K562 (cell line): ENCODE results near the gene CNNM4. TPM values are rescaled to one million over a fixed set of nuclear protein-coding genes. Genes with fewer than 3 reads are reported as not detected.

Experiments
- AFF1 ChIP-seq, 2 experiments: fragments of 450-650 bp; IDR thresholded peaks; 2 replicates each; pipeline ENCODE4 v1.6.1; 2018; ENCODE audit warnings: mild to moderate bottlenecking in 2 of 2, low read depth in 1 of 2; ENCODE audit not compliant: partially characterized antibody in 2 of 2
- CLOCK ChIP-seq: fragments of 250-450 bp; sonication (Bioruptor Pico); IDR thresholded peaks from 2 replicates; pipeline ENCODE4 v1.4.0; 2020; ENCODE audit warnings: mild to moderate bottlenecking, moderate library complexity, borderline replicate concordance
- DMBX1 ChIP-seq: fragments of 250-450 bp; sonication (Bioruptor Pico); IDR thresholded peaks from 2 replicates; pipeline ENCODE4 v1.8.0; 2022; ENCODE audit warnings: inconsistent platforms, mild to moderate bottlenecking, moderate library complexity, borderline replicate concordance
- EHMT2 ChIP-seq: fragments of 450-650 bp; IDR thresholded peaks from 2 replicates; pipeline ENCODE4 v1.6.1; 2018; ENCODE audit warnings: antibody characterized with exemption
- HMGXB4 ChIP-seq: sonication (generic); formaldehyde crosslinking; IDR thresholded peaks from 2 replicates; pipeline ENCODE4 v1.8.1; 2023; ENCODE audit warnings: mild to moderate bottlenecking, missing genetic modification reagents
- JUND ChIP-seq, 2 experiments: IDR thresholded peaks; 2 replicates in 1 of 2; 3 replicates in 1 of 2; pipeline ENCODE4 v1.6.1; 2011; ENCODE audit warnings: borderline replicate concordance in 2 of 2, low read depth in 2 of 2, low read length in 2 of 2, improper control_type of control experiment in 1 of 2, missing biosample characterization in 1 of 2, missing genetic modification characterization in 1 of 2, missing genetic modification reagents in 1 of 2
- KDM4B ChIP-seq, 2 experiments: fragments of 450-650 bp in 1 of 2; sonication (generic) in 1 of 2; IDR thresholded peaks; 2 replicates each; pipeline ENCODE4 v1.6.1; 2016 to 2017; ENCODE audit warnings: borderline replicate concordance in 2 of 2, antibody characterized with exemption in 1 of 2, low read depth in 1 of 2, mild to moderate bottlenecking in 1 of 2
- MEIS2 ChIP-seq: fragments of 450-650 bp; IDR thresholded peaks from 2 replicates; pipeline ENCODE4 v1.6.1; 2014; ENCODE audit warnings: mild to moderate bottlenecking; ENCODE audit not compliant: partially characterized antibody
- MTA1 ChIP-seq: fragments of 450-650 bp; IDR thresholded peaks from 2 replicates; pipeline ENCODE4 v1.6.1; 2017; ENCODE audit warnings: borderline replicate concordance
- NCOA2 ChIP-seq, 2 experiments: fragments of 450-650 bp; IDR thresholded peaks; 2 replicates each; pipeline ENCODE4 v1.6.1; 2018; ENCODE audit warnings: mild to moderate bottlenecking in 2 of 2, moderate library complexity in 1 of 2; ENCODE audit not compliant: partially characterized antibody in 2 of 2
- NFIX ChIP-seq: fragments of 250-450 bp; sonication (Bioruptor Pico); IDR thresholded peaks from 2 replicates; pipeline ENCODE4 v1.4.0; 2020; ENCODE audit warnings: low read depth, mild to moderate bottlenecking, moderate library complexity
- POLR2A ChIP-seq: fragments of 450-650 bp; conservative IDR thresholded peaks from 2 replicates; pipeline ENCODE4 v1.6.1; 2016
- SAP30 ChIP-seq: fragments of 200-600 bp; sonication (generic); IDR thresholded peaks from 2 replicates; pipeline ENCODE4 v1.6.1; 2012; ENCODE audit warnings: borderline replicate concordance, low read depth, mild to moderate bottlenecking, moderate library complexity, low read length, control low read depth, inconsistent platforms; ENCODE audit not compliant: insufficient read depth, poor library complexity, severe bottlenecking
- SETDB1 ChIP-seq: IDR thresholded peaks from one replicate; pipeline ENCODE4 v1.6.1; 2012; ENCODE audit warnings: low read length, control low read depth, inconsistent platforms
- SMAD2 ChIP-seq: fragments of 150-350 bp; IDR thresholded peaks from 2 replicates; pipeline ENCODE4 v1.6.1; 2014; ENCODE audit warnings: low read depth, mild to moderate bottlenecking, low read length
- TCF15 ChIP-seq: fragments of 250-450 bp; sonication (Bioruptor Pico); IDR thresholded peaks from 2 replicates; pipeline ENCODE4 v1.8.0; 2022; ENCODE audit warnings: moderate library complexity, mild to moderate bottlenecking, inconsistent platforms
- ZNF146 ChIP-seq: IDR thresholded peaks from one replicate; pipeline ENCODE4 v1.6.1; 2018; ENCODE audit warnings: missing compliant biosample characterization; ENCODE audit not compliant: unreplicated experiment
- ZNF780A ChIP-seq: fragments of 250-450 bp; sonication (Bioruptor Pico); IDR thresholded peaks from 2 replicates; pipeline ENCODE4 v1.5.0; 2021; ENCODE audit warnings: mild to moderate bottlenecking
- polyA plus RNA-seq, 8 experiments: library from polyadenylated mRNA; depleted of rRNA in 4 of 8; stranded (reverse) in 5 of 8; unstranded in 3 of 8; fragments of >200 nt; fragmentation: Nextera tagmentation in 2 of 8; fragmentation: Illumina TruSeq in 1 of 8; extraction: Ambion mirVana in 2 of 8; extraction: Trizol in 1 of 8; gene quantifications; 2 replicates each; pipeline versions ENCODE4 v1.2.1 to v1.2.3, GENCODE V29; 2011 to 2014; ENCODE audit warnings: inconsistent platforms in 1 of 8, missing spikeins in 1 of 8
- total RNA-seq, 7 experiments: library from RNA; depleted of rRNA in 6 of 7; stranded (reverse); fragments of >200 nt in 6 of 7; fragmentation: Illumina TruSeq in 2 of 7; extraction: Trizol in 2 of 7; gene quantifications; 2 replicates each; pipeline versions ENCODE4 v1.2.1 to v1.2.3, GENCODE V29; 2011 to 2021; ENCODE audit warnings: low replicate concordance in 1 of 7

CNNM4 gene
- total and polyA plus RNA-seq, 9 of the 15 experiments (the other 6 are each of a cell fraction or from before 2014, with no cell fraction given) = 0.96 to 6.3 (median 2.8) TPM

- TF ChIP-seq AFF1 (IDR thresholded peaks at IDR 0.05; ENCODE audit: low read depth in 1 of 2, partially characterized antibody in 2 of 2) (no peak), CLOCK (no peak), TCF15 (no peak), SMAD2 (no peak), JUND (IDR thresholded peaks at IDR 0.05; ENCODE audit: borderline replicate concordance, low read depth, low read length) (peak; percentile 28; the same call in 1 of the 2 replicates), JUND (tag; IDR thresholded peaks at IDR 0.05; ENCODE audit: borderline replicate concordance, low read depth, low read length) (no peak; the same call in 2 of the 3 replicates), KDM4B (IDR thresholded peaks at IDR 0.05; ENCODE audit: borderline replicate concordance in 2 of 2, low read depth in 1 of 2) (no peak), NFIX (CRISPR knock-in tag) (no peak), MEIS2 (peak; percentile 34), SETDB1 (no peak), NCOA2 (IDR thresholded peaks at IDR 0.05; ENCODE audit: partially characterized antibody in 2 of 2) (no peak), ZNF146 (CRISPR knock-in tag) (no peak), HMGXB4 (CRISPR knock-in tag) (no peak), ZNF780A (CRISPR knock-in tag) (no peak), MTA1 (no peak), SAP30 (peak; percentile 15), EHMT2 (no peak), POLR2A (peak; percentile 85), DMBX1 (CRISPR knock-in tag) (peak; percentile 50; the same call in 1 of the 2 replicates)
Measured at GRCh38 chr2:96816127-96816835, 55.6 kb downstream of the CNNM4 start, which contains the start of gene CNNM3 (continued).
